ENCODE measurements around the gene TBC1D13. TPM values are rescaled to one million over a fixed set of nuclear protein-coding genes. Genes with fewer than 3 reads are reported as not detected.
A peak's percentile ranks its signal among the peaks of the same experiment; 100 is the strongest.

Gene TBC1D13
- total RNA-seq, 1 donor from 2014 or later, result 24.3 TPM

DNA sequence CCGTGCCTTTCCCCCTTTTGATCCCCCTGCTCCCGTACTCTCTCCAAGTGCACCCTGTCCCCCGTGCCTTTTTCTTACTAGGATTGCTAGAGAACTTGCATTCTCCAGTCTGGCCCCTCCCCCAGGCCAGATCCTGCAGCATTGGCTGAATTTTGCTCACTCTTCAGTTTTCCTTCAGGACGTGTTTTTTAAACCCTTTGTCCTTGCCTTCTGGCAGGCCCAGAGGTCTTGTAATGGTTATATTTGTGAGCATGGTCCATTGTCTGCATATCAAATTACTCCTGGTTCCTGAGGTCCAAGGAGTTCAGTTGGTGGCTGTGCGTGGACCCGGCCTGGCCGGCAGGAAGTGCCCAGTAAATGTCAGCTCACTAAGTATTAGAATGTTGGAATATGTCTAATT, 606 bp downstream of the TBC1D13 start:
- Histone ChIP-seq H3K79me2 (ENCODE audit: insufficient read depth, low read length) (peaks cover 22% of the 10 kb centered on the region), H3K27me3 (ENCODE audit: insufficient read depth, low read length) (no peaks in the 10 kb centered on the region), H3K9ac (ENCODE audit: low read length) (peak overlapping the region; percentile 88), H3K27ac (ENCODE audit: low read depth, low read length) (peak overlapping the region; percentile 59), H3K4me3 (ENCODE audit: insufficient read depth, low read depth, low read length) (peak overlapping the region; percentile 89), H3K4me1 (ENCODE audit: insufficient read depth, low read length) (peaks cover 6% of the 10 kb centered on the region), H4K20me1 (ENCODE audit: insufficient read depth, low read length) (no peaks in the 10 kb centered on the region), H3K9me3 (ENCODE audit: insufficient read depth, low read depth, low read length) (no peaks in the 10 kb centered on the region), H3K36me3 (ENCODE audit: insufficient read depth, low read length) (peaks cover 7% of the 10 kb centered on the region), H3K4me2 (ENCODE audit: low read length) (peak overlapping the region; percentile 94), H2AFZ (ENCODE audit: low read depth, low read length) (peak overlapping the region; percentile 99)
- Mint-ChIP-seq H3K36me3 (ENCODE audit: low read depth, unreplicated experiment) (peaks cover 6% of the 10 kb centered on the region), H3K27me3 (ENCODE audit: low read depth, unreplicated experiment) (no peaks in the 10 kb centered on the region), H3K4me3 (ENCODE audit: unreplicated experiment) (peak overlapping the region; percentile 93), H3K27ac (ENCODE audit: unreplicated experiment) (peak overlapping the region; percentile 80), H3K4me1 (ENCODE audit: low read depth, unreplicated experiment) (peaks cover 6% of the 10 kb centered on the region), H3K9me3 (ENCODE audit: unreplicated experiment) (no peaks in the 10 kb centered on the region)
- FAIRE-seq (no peak), DNase-seq (ENCODE audit: low read depth) (no peak)
- TF ChIP-seq EZH2 (IDR thresholded peaks at IDR 0.05; ENCODE audit: insufficient read depth, low read length), result no peak
- TF ChIP-seq, protein P1, sequence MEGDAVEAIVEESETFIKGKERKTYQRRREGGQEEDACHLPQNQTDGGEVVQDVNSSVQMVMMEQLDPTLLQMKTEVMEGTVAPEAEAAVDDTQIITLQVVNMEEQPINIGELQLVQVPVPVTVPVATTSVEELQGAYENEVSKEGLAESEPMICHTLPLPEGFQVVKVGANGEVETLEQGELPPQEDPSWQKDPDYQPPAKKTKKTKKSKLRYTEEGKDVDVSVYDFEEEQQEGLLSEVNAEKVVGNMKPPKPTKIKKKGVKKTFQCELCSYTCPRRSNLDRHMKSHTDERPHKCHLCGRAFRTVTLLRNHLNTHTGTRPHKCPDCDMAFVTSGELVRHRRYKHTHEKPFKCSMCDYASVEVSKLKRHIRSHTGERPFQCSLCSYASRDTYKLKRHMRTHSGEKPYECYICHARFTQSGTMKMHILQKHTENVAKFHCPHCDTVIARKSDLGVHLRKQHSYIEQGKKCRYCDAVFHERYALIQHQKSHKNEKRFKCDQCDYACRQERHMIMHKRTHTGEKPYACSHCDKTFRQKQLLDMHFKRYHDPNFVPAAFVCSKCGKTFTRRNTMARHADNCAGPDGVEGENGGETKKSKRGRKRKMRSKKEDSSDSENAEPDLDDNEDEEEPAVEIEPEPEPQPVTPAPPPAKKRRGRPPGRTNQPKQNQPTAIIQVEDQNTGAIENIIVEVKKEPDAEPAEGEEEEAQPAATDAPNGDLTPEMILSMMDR (IDR thresholded peaks at IDR 0.05; ENCODE audit: insufficient read depth, low read depth, low read length), result no peak

DNA sequence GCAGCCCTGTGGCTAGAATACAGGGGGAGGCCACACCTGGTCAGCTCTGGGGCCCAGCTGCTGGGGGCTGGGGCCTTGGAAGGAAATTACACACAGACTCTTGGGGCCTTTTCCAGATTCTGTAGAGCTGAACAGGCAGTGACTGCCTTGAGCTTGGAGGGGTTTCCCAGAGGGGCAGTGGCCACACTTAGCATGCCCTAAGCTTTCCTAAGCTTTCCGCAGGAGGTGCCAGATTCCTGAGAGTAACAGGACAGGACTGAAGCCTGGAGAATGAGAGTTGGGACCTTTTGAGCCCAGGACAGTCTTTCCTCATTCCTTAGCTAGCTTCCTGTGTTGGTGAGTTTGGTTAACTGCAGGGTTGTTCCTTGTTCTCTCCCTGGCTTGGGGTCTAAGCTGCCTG, 1.4 kb downstream of the TBC1D13 start:
- no peaks in the 10 kb centered on the region for H3K9me3 ChIP-seq (ENCODE audit: insufficient read depth, low read depth, low read length)
- DNase-seq (ENCODE audit: low read depth), result no peak
- H3K9me3 Mint-ChIP-seq (ENCODE audit: unreplicated experiment), result no peaks in the 10 kb centered on the region
- FAIRE-seq, result no peak
- no peaks in the 10 kb centered on the region for H3K27me3 Mint-ChIP-seq (ENCODE audit: low read depth, unreplicated experiment)
- H3K4me1 ChIP-seq (ENCODE audit: insufficient read depth, low read length), result peaks cover 6% of the 10 kb centered on the region
- peaks cover 6% of the 10 kb centered on the region for H3K4me1 Mint-ChIP-seq (ENCODE audit: low read depth, unreplicated experiment)
- peaks cover 22% of the 10 kb centered on the region for H3K79me2 ChIP-seq (ENCODE audit: insufficient read depth, low read length)
- peaks cover 13% of the 10 kb centered on the region for H3K36me3 Mint-ChIP-seq (ENCODE audit: low read depth, unreplicated experiment)
- peak overlapping the region; percentile 94 for H3K4me2 ChIP-seq (ENCODE audit: low read length)
- H3K36me3 ChIP-seq (ENCODE audit: insufficient read depth, low read length), result peaks cover 9% of the 10 kb centered on the region
- H2AFZ ChIP-seq (ENCODE audit: low read depth, low read length), result no peak overlapping the region
- H3K27ac ChIP-seq (ENCODE audit: low read depth, low read length), result no peak overlapping the region
- H4K20me1 ChIP-seq (ENCODE audit: insufficient read depth, low read length), result no peaks in the 10 kb centered on the region
- peak overlapping the region; percentile 93 for H3K4me3 Mint-ChIP-seq (ENCODE audit: unreplicated experiment)
- peak overlapping the region; percentile 41 for H3K27ac Mint-ChIP-seq (ENCODE audit: unreplicated experiment)
- TF ChIP-seq, protein P1 (IDR thresholded peaks at IDR 0.05; ENCODE audit: insufficient read depth, low read depth, low read length), result no peak
- no peak for TF ChIP-seq EZH2 (IDR thresholded peaks at IDR 0.05; ENCODE audit: insufficient read depth, low read length)
- H3K27me3 ChIP-seq (ENCODE audit: insufficient read depth, low read length), result no peaks in the 10 kb centered on the region
- peak overlapping the region; percentile 89 for H3K4me3 ChIP-seq (ENCODE audit: insufficient read depth, low read depth, low read length)
- H3K9ac ChIP-seq (ENCODE audit: low read length), result peak overlapping the region; percentile 88

DNA sequence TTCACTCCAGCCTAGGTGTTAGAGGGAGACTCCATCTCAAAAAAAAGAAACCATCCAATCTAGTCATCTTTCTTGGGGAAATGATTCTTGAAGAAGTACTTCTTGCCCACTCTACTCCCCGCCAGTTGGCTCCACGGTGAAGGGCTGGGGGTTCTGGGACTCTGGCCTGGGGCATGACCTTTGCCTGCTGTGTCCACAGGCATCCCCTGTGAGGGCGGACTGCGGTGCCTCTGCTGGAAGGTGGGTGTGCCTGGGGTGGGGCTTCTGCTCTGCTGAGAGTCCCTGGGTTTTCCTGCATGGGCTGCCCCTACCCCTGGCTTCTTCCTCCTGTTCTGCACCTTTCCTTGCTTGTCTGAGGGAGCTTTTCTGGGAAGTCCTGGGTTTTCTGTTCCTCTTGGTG, 3.5 kb downstream of the TBC1D13 start:
- Histone ChIP-seq H4K20me1 (ENCODE audit: insufficient read depth, low read length) (no peaks in the 10 kb centered on the region), H3K27ac (ENCODE audit: low read depth, low read length) (no peak overlapping the region), H3K4me1 (ENCODE audit: insufficient read depth, low read length) (peaks cover 6% of the 10 kb centered on the region), H3K79me2 (ENCODE audit: insufficient read depth, low read length) (peaks cover 22% of the 10 kb centered on the region), H3K36me3 (ENCODE audit: insufficient read depth, low read length) (peaks cover 11% of the 10 kb centered on the region), H3K4me3 (ENCODE audit: insufficient read depth, low read depth, low read length) (no peak overlapping the region), H3K27me3 (ENCODE audit: insufficient read depth, low read length) (no peaks in the 10 kb centered on the region), H2AFZ (ENCODE audit: low read depth, low read length) (no peak overlapping the region), H3K9ac (ENCODE audit: low read length) (no peak overlapping the region), H3K4me2 (ENCODE audit: low read length) (no peak overlapping the region), H3K9me3 (ENCODE audit: insufficient read depth, low read depth, low read length) (no peaks in the 10 kb centered on the region)
- peaks cover 6% of the 10 kb centered on the region for H3K4me1 Mint-ChIP-seq (ENCODE audit: low read depth, unreplicated experiment)
- no peaks in the 10 kb centered on the region for H3K9me3 Mint-ChIP-seq (ENCODE audit: unreplicated experiment)
- TF ChIP-seq, protein P1 (IDR thresholded peaks at IDR 0.05; ENCODE audit: insufficient read depth, low read depth, low read length), result no peak
- no peak for TF ChIP-seq EZH2 (IDR thresholded peaks at IDR 0.05; ENCODE audit: insufficient read depth, low read length)
- no peak for FAIRE-seq
- peaks cover 13% of the 10 kb centered on the region for H3K36me3 Mint-ChIP-seq (ENCODE audit: low read depth, unreplicated experiment)
- DNase-seq (ENCODE audit: low read depth), result no peak
- no peak overlapping the region for H3K27ac Mint-ChIP-seq (ENCODE audit: unreplicated experiment)
- H3K4me3 Mint-ChIP-seq (ENCODE audit: unreplicated experiment), result no peak overlapping the region
- no peaks in the 10 kb centered on the region for H3K27me3 Mint-ChIP-seq (ENCODE audit: low read depth, unreplicated experiment)
